ENCODE results near the gene HMG20A. TPM values are rescaled to one million over a fixed set of nuclear protein-coding genes. Genes with fewer than 3 reads are reported as not detected.

The HMG20A gene
- total RNA-seq, 3 donors from 2014 or later = 35.8 to 48.2 (median 46.4) TPM

- intact Hi-C loops (cut with DNase I; ENCODE audit: low total_unique reads) = no loop called here
- Histone ChIP-seq H3K9me3 (no peaks in the 10 kb centered on the region), H3K36me3 (no peaks in the 10 kb centered on the region), H3K4me3 (peak overlapping the region; percentile 90 to 99 (median 98)), H3K27me3 (no peaks in the 10 kb centered on the region), H3K4me1 (peaks cover 0 to 6% of the 10 kb centered on the region in 2 donors), H3K27ac (peak overlapping the region; percentile 92 to 99)
- TF ChIP-seq POLR2A (IDR thresholded peaks at IDR 0.05) (no peak), POLR2AphosphoS5 (IDR thresholded peaks at IDR 0.05) (no peak)
- TF ChIP-seq, protein P1, sequence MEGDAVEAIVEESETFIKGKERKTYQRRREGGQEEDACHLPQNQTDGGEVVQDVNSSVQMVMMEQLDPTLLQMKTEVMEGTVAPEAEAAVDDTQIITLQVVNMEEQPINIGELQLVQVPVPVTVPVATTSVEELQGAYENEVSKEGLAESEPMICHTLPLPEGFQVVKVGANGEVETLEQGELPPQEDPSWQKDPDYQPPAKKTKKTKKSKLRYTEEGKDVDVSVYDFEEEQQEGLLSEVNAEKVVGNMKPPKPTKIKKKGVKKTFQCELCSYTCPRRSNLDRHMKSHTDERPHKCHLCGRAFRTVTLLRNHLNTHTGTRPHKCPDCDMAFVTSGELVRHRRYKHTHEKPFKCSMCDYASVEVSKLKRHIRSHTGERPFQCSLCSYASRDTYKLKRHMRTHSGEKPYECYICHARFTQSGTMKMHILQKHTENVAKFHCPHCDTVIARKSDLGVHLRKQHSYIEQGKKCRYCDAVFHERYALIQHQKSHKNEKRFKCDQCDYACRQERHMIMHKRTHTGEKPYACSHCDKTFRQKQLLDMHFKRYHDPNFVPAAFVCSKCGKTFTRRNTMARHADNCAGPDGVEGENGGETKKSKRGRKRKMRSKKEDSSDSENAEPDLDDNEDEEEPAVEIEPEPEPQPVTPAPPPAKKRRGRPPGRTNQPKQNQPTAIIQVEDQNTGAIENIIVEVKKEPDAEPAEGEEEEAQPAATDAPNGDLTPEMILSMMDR (IDR thresholded peaks at IDR 0.05) = no peak
- peak in 1 of 2 donors; percentile 19 for DNase-seq (ENCODE audit: low spot score in 2 of 2)
These were observed 1.5 kb upstream of the HMG20A start for GRCh38 chr15:77418966-77419835.

DNA sequence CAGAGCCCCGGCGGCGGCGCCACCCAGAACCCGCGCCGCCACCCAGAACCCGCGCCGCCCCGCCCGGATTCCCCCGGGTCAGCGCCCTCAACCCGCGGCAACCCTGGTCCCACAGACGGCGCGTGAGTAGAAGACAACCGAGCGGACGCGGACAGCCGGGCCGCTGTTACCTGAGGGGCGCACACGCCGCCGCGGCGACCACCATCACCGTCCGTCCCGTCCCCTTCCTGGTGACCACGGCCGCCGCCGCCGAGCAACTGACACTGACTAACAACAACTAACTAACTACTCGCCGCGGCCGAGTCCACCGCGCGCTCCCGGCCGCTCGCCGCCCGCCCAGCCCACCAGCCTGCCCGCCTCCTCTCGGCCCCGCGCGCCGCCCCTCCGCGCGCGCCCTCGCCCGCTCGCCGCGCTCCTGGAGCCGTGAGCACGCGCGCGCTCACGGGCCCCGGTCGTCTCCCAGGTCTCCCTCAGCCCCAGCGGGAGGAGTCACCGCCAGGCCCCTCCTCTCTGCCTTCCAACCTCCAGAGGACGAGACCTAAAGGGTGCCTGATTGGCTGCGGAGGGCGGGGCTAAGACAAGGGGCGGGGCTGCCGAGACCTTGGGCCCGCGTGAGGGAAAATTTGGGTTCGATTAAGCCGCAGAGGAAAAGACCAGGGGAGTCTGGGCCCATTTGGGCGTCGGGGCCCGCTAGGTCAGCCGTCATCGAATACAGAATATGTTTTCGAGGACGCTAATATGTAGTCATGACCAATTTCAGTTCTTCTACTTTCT lies 665 bp upstream of the HMG20A start, which contains the start of gene PEAK1:
Gene PEAK1, minus strand, starts transcription at position 269 of the 774 bp plus-strand sequence. CDS start 238,178 bp downstream, outside the sequence.
- peaks cover 0 to 6% of the 10 kb centered on the region in 2 donors for H3K4me1 ChIP-seq
- TF ChIP-seq POLR2A (IDR thresholded peaks at IDR 0.05) (peak; percentile 58), POLR2AphosphoS5 (IDR thresholded peaks at IDR 0.05) (peak; percentile 59 to 74 (median 70))
- TF ChIP-seq, protein P1 (IDR thresholded peaks at IDR 0.05) = no peak
- H3K27me3 ChIP-seq = no peaks in the 10 kb centered on the region
- no peaks in the 10 kb centered on the region for H3K36me3 ChIP-seq
- H3K9me3 ChIP-seq = no peaks in the 10 kb centered on the region
- DNase-seq (ENCODE audit: low spot score in 2 of 2) = peak; percentile 99
- peak within 1 kb of the TSS; percentile 90 to 99 (median 98) for H3K4me3 ChIP-seq
- H3K27ac ChIP-seq = peak within 1 kb of the TSS; percentile 92 to 99
- intact Hi-C loops (cut with DNase I; ENCODE audit: low total_unique reads) = no loop called here

DNA sequence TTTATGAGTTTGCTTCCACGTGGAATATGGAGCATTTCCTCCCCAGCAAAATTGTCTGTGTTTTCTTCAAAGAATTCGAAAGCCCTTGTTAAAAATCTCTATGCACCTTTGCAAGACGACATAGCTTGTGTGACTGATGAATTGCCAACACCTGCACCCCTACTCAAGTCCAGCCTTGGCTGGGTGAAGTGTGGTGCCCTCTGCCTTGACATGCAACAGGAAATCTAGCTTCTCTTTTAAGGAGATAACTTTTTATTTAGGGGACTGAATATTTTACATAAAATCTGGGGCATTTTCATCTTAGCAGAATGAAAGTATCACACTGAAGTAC lies 647 bp downstream of the HMG20A start:
- Histone ChIP-seq H3K27me3 (no peaks in the 10 kb centered on the region), H3K9me3 (no peaks in the 10 kb centered on the region), H3K27ac (peak overlapping the region; percentile 92 to 99), H3K4me1 (peaks cover 0 to 6% of the 10 kb centered on the region in 2 donors), H3K4me3 (peak overlapping the region; percentile 90 to 99 (median 98)), H3K36me3 (no peaks in the 10 kb centered on the region)
- DNase-seq (ENCODE audit: low spot score in 2 of 2) = no peak
- TF ChIP-seq POLR2AphosphoS5 (IDR thresholded peaks at IDR 0.05) = no peak
- TF ChIP-seq, protein P1 (IDR thresholded peaks at IDR 0.05) = no peak
- TF ChIP-seq POLR2A (IDR thresholded peaks at IDR 0.05) = no peak
- intact Hi-C loops (cut with DNase I; ENCODE audit: low total_unique reads) = no loop called here

DNA sequence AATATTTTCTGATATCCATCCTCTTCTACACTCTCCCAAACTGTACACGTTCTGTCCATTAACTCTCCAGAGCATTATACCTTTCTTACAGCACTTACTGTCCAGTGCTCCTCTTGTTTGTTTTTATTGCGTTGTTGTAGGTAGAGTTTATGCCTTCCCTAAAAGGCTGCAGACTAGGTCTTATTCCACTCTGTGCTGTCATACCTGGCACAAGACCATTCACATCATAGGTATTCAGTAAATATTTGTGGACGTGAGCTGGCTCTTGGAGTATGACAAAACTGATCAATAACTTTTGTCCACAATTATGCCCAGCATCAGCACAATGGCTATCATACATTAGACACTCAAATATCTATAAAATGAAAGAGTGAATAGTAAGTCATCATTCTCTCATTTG lies 4.4 kb downstream of the HMG20A start:
- no peak overlapping the region for H3K4me3 ChIP-seq
- H3K27ac ChIP-seq = no peak overlapping the region
- no peaks in the 10 kb centered on the region for H3K4me1 ChIP-seq
- no peak for DNase-seq (ENCODE audit: low spot score in 2 of 2)
- TF ChIP-seq, protein P1 (IDR thresholded peaks at IDR 0.05) = no peak
- TF ChIP-seq POLR2A (IDR thresholded peaks at IDR 0.05) = no peak
- no peak for TF ChIP-seq POLR2AphosphoS5 (IDR thresholded peaks at IDR 0.05)
- no peaks in the 10 kb centered on the region for H3K27me3 ChIP-seq
- no peaks in the 10 kb centered on the region for H3K9me3 ChIP-seq
- intact Hi-C loops (cut with DNase I; ENCODE audit: low total_unique reads) = no loop called here
- no peaks in the 10 kb centered on the region for H3K36me3 ChIP-seq
